C4-2B (cell line): ENCODE data around the gene HERC2.
"Not testable (repeated sequence)": the region's sequence is repeated elsewhere in the genome, so short reads cannot be mapped to it uniquely, and the experiment has no call there.

Experiments used
- ZFX ChIP-seq: fragments of 450-650 bp; IDR thresholded peaks from 2 replicates; pipeline ENCODE4 v1.6.1; 2017
- TF ChIP-seq, protein P1 (sequence below): fragments of 450-650 bp; conservative IDR thresholded peaks from 2 replicates; pipeline ENCODE4 v1.5.1; 2017; ENCODE audit warnings: mild to moderate bottlenecking

GRCh38 chr15:28288830-28289693 is 32.9 kb downstream of the HERC2 start:
- TF ChIP-seq, protein P1, sequence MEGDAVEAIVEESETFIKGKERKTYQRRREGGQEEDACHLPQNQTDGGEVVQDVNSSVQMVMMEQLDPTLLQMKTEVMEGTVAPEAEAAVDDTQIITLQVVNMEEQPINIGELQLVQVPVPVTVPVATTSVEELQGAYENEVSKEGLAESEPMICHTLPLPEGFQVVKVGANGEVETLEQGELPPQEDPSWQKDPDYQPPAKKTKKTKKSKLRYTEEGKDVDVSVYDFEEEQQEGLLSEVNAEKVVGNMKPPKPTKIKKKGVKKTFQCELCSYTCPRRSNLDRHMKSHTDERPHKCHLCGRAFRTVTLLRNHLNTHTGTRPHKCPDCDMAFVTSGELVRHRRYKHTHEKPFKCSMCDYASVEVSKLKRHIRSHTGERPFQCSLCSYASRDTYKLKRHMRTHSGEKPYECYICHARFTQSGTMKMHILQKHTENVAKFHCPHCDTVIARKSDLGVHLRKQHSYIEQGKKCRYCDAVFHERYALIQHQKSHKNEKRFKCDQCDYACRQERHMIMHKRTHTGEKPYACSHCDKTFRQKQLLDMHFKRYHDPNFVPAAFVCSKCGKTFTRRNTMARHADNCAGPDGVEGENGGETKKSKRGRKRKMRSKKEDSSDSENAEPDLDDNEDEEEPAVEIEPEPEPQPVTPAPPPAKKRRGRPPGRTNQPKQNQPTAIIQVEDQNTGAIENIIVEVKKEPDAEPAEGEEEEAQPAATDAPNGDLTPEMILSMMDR = not testable (repeated sequence)
- TF ChIP-seq ZFX = not testable (repeated sequence)
